GM12878 (cell line): ENCODE measurements around the gene MVB12B. TPM values are rescaled to one million over a fixed set of nuclear protein-coding genes. Genes with fewer than 3 reads are reported as not detected.

Experiments
- ATAC-seq: fragments of 200-7000 bp; cut with Tn5 transposase; 3 replicates; pipeline ENCODE4 v1.9.1; 2020; ENCODE audit warnings: mild to moderate bottlenecking, moderate library complexity
- BruUV-seq: library from RNA; stranded (reverse); fragments of 400-500 nt; replicated peaks from 2 replicates; lab custom pipeline; 2021; lab: Mats Ljungman, UMichigan
- CTCF ChIA-PET: fragments of 300-600 bp; sonication (Branson Sonifier 250); formaldehyde crosslinking; extraction: SDS; loops from one replicate; lab custom pipeline; 2021; ENCODE audit warnings: inconsistent platforms; lab: Yijun Ruan, JAX
- POLR2A ChIA-PET: fragments of 350-600 bp; formaldehyde crosslinking; extraction: SDS; loops from one replicate; lab custom pipeline; 2021; ENCODE audit warnings: inconsistent platforms; lab: Charles Lee
- RAD21 ChIA-PET: fragments of 300-600 bp; sonication (Branson Sonifier 250); formaldehyde crosslinking; loops from one replicate; lab custom pipeline; 2023; ENCODE audit warnings: antibody characterized with exemption; ENCODE audit not compliant: unreplicated experiment; lab: Charles Lee
- SMC1A ChIA-PET: fragments of 300-600 bp; sonication (Branson Sonifier 250); formaldehyde crosslinking; loops from one replicate; lab custom pipeline; 2023; ENCODE audit not compliant: unreplicated experiment, uncharacterized antibody; lab: Charles Lee
- DNase-seq: peaks from one replicate; pipeline ENCODE4 v3.0.0-alpha.2; 2011; ENCODE audit warnings: low read depth, low spot score
- FAIRE-seq: peaks from 3 replicates; lab custom pipeline; 2011; peaks lifted over from hg19 to GRCh38; lab: Jason Lieb, UNC
- H2AFZ ChIP-seq: 2 replicates; pipeline ENCODE4 v1.6.0; 2011; ENCODE audit warnings: low read depth, low read length, control low read depth; ENCODE audit not compliant: control insufficient read depth
- H3K27ac ChIP-seq: 2 replicates; pipeline ENCODE4 v1.5.1; 2011; ENCODE audit warnings: control low read depth; ENCODE audit not compliant: control insufficient read depth, insufficient read depth
- H3K27me3 ChIP-seq, 2 experiments: replicated peaks in 1 of 2; 2 replicates each; pipeline versions ENCODE4 v1.6.0 to v1.6.1; 2011; ENCODE audit warnings: low read length in 1 of 2; ENCODE audit not compliant: control insufficient read depth in 2 of 2, insufficient read depth in 2 of 2
- H3K36me3 ChIP-seq, 2 experiments: 2 replicates each; pipeline ENCODE4 v1.5.1; 2011; ENCODE audit warnings: low read length in 1 of 2; ENCODE audit not compliant: control insufficient read depth in 2 of 2, insufficient read depth in 2 of 2
- H3K4me1 ChIP-seq: 2 replicates; pipeline ENCODE4 v1.6.1; 2011; ENCODE audit warnings: mild to moderate bottlenecking, low read length, moderate library complexity, mixed read lengths; ENCODE audit not compliant: control insufficient read depth, insufficient read depth
- H3K4me2 ChIP-seq: 2 replicates; pipeline ENCODE4 v1.6.0; 2011; ENCODE audit warnings: control low read depth; ENCODE audit not compliant: control insufficient read depth, insufficient read depth
- H3K4me3 ChIP-seq: fragments of 200-600 bp; sonication (generic); 2 replicates; pipeline ENCODE4 v1.5.1; 2016
- H3K79me2 ChIP-seq: 2 replicates; pipeline ENCODE4 v1.6.0; 2011; ENCODE audit warnings: low read length; ENCODE audit not compliant: control insufficient read depth, insufficient read depth
- H3K9ac ChIP-seq: 2 replicates; pipeline ENCODE4 v1.8.0; 2011; ENCODE audit warnings: low read length, control low read depth, mixed read lengths; ENCODE audit not compliant: control insufficient read depth, insufficient read depth
- H3K9me3 ChIP-seq: replicated peaks from 3 replicates; pipeline ENCODE4 v1.5.1; 2011; ENCODE audit warnings: mild to moderate bottlenecking, low read length; ENCODE audit not compliant: control insufficient read depth, insufficient read depth
- H4K20me1 ChIP-seq: 2 replicates; pipeline ENCODE4 v1.6.0; 2011; ENCODE audit not compliant: control insufficient read depth, insufficient read depth
- ATF7 ChIP-seq: fragments of 450-650 bp; IDR thresholded peaks from 2 replicates; pipeline ENCODE4 v1.6.1; 2016; ENCODE audit warnings: low read depth, mild to moderate bottlenecking
- BRCA1 ChIP-seq: IDR thresholded peaks from 2 replicates; pipeline ENCODE4 v1.6.1; 2011; ENCODE audit warnings: low read depth, low read length, improper control_type of control experiment
- CEBPZ ChIP-seq: fragments of 150-350 bp; IDR thresholded peaks from 2 replicates; pipeline ENCODE4 v1.6.1; 2016; ENCODE audit warnings: low read depth, low read length
- EP300 ChIP-seq, 2 experiments: fragments of 150-350 bp in 1 of 2; IDR thresholded peaks; 2 replicates each; pipeline ENCODE4 v1.6.1; 2011 to 2012; ENCODE audit warnings: low read depth in 2 of 2, low read length in 2 of 2, borderline replicate concordance in 1 of 2, improper control_type of control experiment in 1 of 2, inconsistent platforms in 1 of 2; ENCODE audit not compliant: control insufficient read depth in 1 of 2
- RAD21 ChIP-seq: IDR thresholded peaks from 2 replicates; pipeline ENCODE4 v1.6.1; 2011; ENCODE audit warnings: mild to moderate bottlenecking, low read depth, low read length, moderate library complexity; ENCODE audit not compliant: insufficient read depth
- SRF ChIP-seq, 2 experiments: IDR thresholded peaks; 2 replicates each; pipeline ENCODE4 v1.6.1; 2011; ENCODE audit warnings: low read depth in 2 of 2, low read length in 2 of 2, mild to moderate bottlenecking in 1 of 2, moderate library complexity in 1 of 2
- STAT1 ChIP-seq: fragments of 450-650 bp; conservative IDR thresholded peaks from 2 replicates; pipeline ENCODE4 v1.6.1; 2014; ENCODE audit warnings: antibody characterized with exemption, mild to moderate bottlenecking
- ZNF592 ChIP-seq: fragments of 450-650 bp; IDR thresholded peaks from 2 replicates; pipeline ENCODE4 v1.6.1; 2017; ENCODE audit warnings: mild to moderate bottlenecking, moderate library complexity
- WGBS: methylation state at CpG from one replicate; pipeline ENCODE4 v1.1.6; 2016; ENCODE audit warnings: low lambda C conversion rate; ENCODE audit not compliant: insufficient replicate concordance, insufficient coverage; ENCODE audit errors: missing lambda C conversion rate; 5-methylcytosine and 5-hydroxymethylcytosine counted together
- in situ Hi-C: fragments of 300-500 bp; cut with MboI; formaldehyde crosslinking; loops from 9 replicates; pipeline ENCODE4 v1.14.3; 2018; ENCODE audit warnings: mixed read lengths
- intact Hi-C: fragments of 100-400 bp; cut with micrococcal nuclease; formaldehyde crosslinking; loops from one replicate; pipeline ENCODE4 v1.14.2; 2022; ENCODE audit not compliant: unreplicated experiment
- polyA plus RNA-seq, 11 experiments: library from polyadenylated mRNA; depleted of rRNA in 4 of 11; unstranded in 6 of 11; stranded (reverse) in 5 of 11; fragments of >200 nt; fragmentation: Nextera tagmentation in 4 of 11; fragmentation: Illumina TruSeq in 1 of 11; extraction: Ambion mirVana in 4 of 11; extraction: Trizol in 1 of 11; gene quantifications; 1 replicate in 1 of 11; 2 replicates in 10 of 11; pipeline versions ENCODE4 v1.2.1 to v1.2.3, GENCODE V29; 2011 to 2016; ENCODE audit warnings: inconsistent platforms in 2 of 11, missing spikeins in 2 of 11, low read depth in 1 of 11
- total RNA-seq, 4 experiments: library from RNA; depleted of rRNA in 3 of 4; stranded (reverse); fragments of >200 nt in 3 of 4; fragmentation: Illumina TruSeq in 1 of 4; extraction: Trizol in 1 of 4; gene quantifications; 2 replicates each; pipeline versions ENCODE4 v1.2.1 to v1.2.3, GENCODE V29; 2013 to 2021

MVB12B gene
- total and polyA plus RNA-seq, 10 of the 15 experiments (the other 5 are each of a cell fraction or from before 2014, with no cell fraction given), result 0.08 TPM; not detected in 9

GRCh38 chr9:126371007-126371870 lies 44.6 kb downstream of the MVB12B start:
- Histone ChIP-seq H3K36me3 (no peaks in the 10 kb centered on the region), H3K4me2 (no peak overlapping the region), H3K79me2 (no peaks in the 10 kb centered on the region), H3K27ac (no peak overlapping the region), H2AFZ (no peak overlapping the region), H3K27me3 (peaks cover 1 to 2% of the 10 kb centered on the region in 2 experiments; a peak in 2 of 4 replicates), H3K4me3 (no peak overlapping the region), H3K9me3 (no peaks in the 10 kb centered on the region), H4K20me1 (no peaks in the 10 kb centered on the region), H3K4me1 (no peaks in the 10 kb centered on the region; the same call in 1 of the 2 replicates), H3K9ac (no peak overlapping the region)
- ChIA-PET SMC1A (no interaction called here), RAD21 (no interaction called here), POLR2A (no interaction called here), CTCF (no interaction called here)
- FAIRE-seq (no peak), ATAC-seq (no peak), DNase-seq (no peak)
- BruUV-seq, result no TSS peak
- TF ChIP-seq CEBPZ, result no peak
- TF ChIP-seq SRF (IDR thresholded peaks at IDR 0.05; ENCODE audit: low read depth in 2 of 2, low read length in 2 of 2), result no peak
- TF ChIP-seq RAD21, result no peak
- no peak for TF ChIP-seq BRCA1
- no peak for TF ChIP-seq ZNF592
- no peak for TF ChIP-seq ATF7
- TF ChIP-seq EP300 (IDR thresholded peaks at IDR 0.05; ENCODE audit: borderline replicate concordance in 1 of 2, control insufficient read depth in 1 of 2, low read depth in 2 of 2, low read length in 2 of 2), result no peak
- TF ChIP-seq STAT1, result no peak
- 57% methylated on average over 15 of the region's 17 CpGs for WGBS
- intact Hi-C loops (no loop called here), in situ Hi-C loops (no loop called here)
